SK-N-SH (cell line): ENCODE results near the gene PLSCR3. TPM values are rescaled to one million over a fixed set of nuclear protein-coding genes. Genes with fewer than 3 reads are reported as not detected.
A peak's percentile ranks its signal among the peaks of the same experiment; 100 is the strongest.

Source experiments
- CTCF ChIA-PET: fragments of 300-600, 350-600 bp; formaldehyde crosslinking; extraction: SDS; loops from one replicate; lab custom pipeline; 2021; lab: Yijun Ruan, JAX
- POLR2A ChIA-PET: fragments of 350-600 bp; sonication (Branson Sonifier 250); formaldehyde crosslinking; extraction: SDS; loops from one replicate; lab custom pipeline; 2020; ENCODE audit warnings: antibody characterized with exemption, inconsistent platforms; lab: Yijun Ruan, JAX
- DNase-seq: peaks from one replicate; pipeline ENCODE4 v3.0.0; 2012
- H2AFZ ChIP-seq: fragments of 200-600 bp; sonication (generic); 2 replicates; pipeline ENCODE4 v1.8.1; 2016; ENCODE audit warnings: antibody characterized with exemption, mild to moderate bottlenecking, low read depth
- H3F3A ChIP-seq: fragments of 200-600 bp; sonication (generic); replicated peaks from 2 replicates; pipeline ENCODE3; 2016; ENCODE audit warnings: antibody characterized with exemption, mild to moderate bottlenecking; ENCODE audit not compliant: insufficient read depth
- H3K27ac ChIP-seq, 2 experiments: fragments of 200-500 bp in 1 of 2; fragments of 200-600 bp in 1 of 2; sonication (Bioruptor generic) in 1 of 2; sonication (generic), shearing (Covaris generic) in 1 of 2; 2 replicates each; pipeline versions ENCODE4 v1.5.1 to v1.6.1; 2014 to 2016; ENCODE audit warnings: low read depth in 2 of 2, inconsistent platforms in 1 of 2, low read length in 1 of 2, mild to moderate bottlenecking in 1 of 2, mixed read lengths in 1 of 2
- H3K27me3 ChIP-seq: fragments of 200-600 bp; sonication (generic), shearing (Covaris generic); 2 replicates; pipeline ENCODE4 v1.6.1; 2016; ENCODE audit warnings: mixed run types; ENCODE audit not compliant: insufficient read depth
- H3K36me3 ChIP-seq, 2 experiments: fragments of 200-500 bp in 1 of 2; fragments of 200-600 bp in 1 of 2; sonication (Bioruptor generic) in 1 of 2; sonication (generic) in 1 of 2; replicated peaks in 1 of 2; 2 replicates each; pipeline versions ENCODE3 to v1.5.1; 2014 to 2016; ENCODE audit warnings: low read length in 1 of 2, mild to moderate bottlenecking in 1 of 2; ENCODE audit not compliant: insufficient read depth in 2 of 2, control insufficient read depth in 1 of 2
- H3K4me1 ChIP-seq, 2 experiments: fragments of 200-500 bp in 1 of 2; fragments of 200-600 bp in 1 of 2; sonication (Bioruptor generic) in 1 of 2; sonication (generic), shearing (Covaris generic) in 1 of 2; 2 replicates each; pipeline versions ENCODE4 v1.5.1 to v1.6.1; 2014 to 2016; ENCODE audit warnings: low read depth in 1 of 2, low read length in 1 of 2, mixed run types in 1 of 2; ENCODE audit not compliant: insufficient read depth in 2 of 2, control insufficient read depth in 1 of 2
- H3K4me2 ChIP-seq: fragments of 200-600 bp; sonication (generic), shearing (Covaris generic); 2 replicates; pipeline ENCODE4 v1.6.1; 2017; ENCODE audit warnings: mixed run types
- H3K4me3 ChIP-seq, 2 experiments: fragments of 200-500 bp in 1 of 2; fragments of 200-600 bp in 1 of 2; sonication (Bioruptor generic) in 1 of 2; sonication (generic), shearing (Covaris generic) in 1 of 2; 2 replicates each; pipeline versions ENCODE4 v1.5.1 to v1.8.1; 2014 to 2016; ENCODE audit warnings: low read depth in 2 of 2, inconsistent platforms in 1 of 2, low read length in 1 of 2, mild to moderate bottlenecking in 1 of 2, mixed read lengths in 1 of 2, moderate library complexity in 1 of 2
- H3K79me2 ChIP-seq: fragments of 200-600 bp; sonication (generic); 2 replicates; pipeline ENCODE4 v1.8.1; 2017; ENCODE audit warnings: mild to moderate bottlenecking; ENCODE audit not compliant: insufficient read depth
- H3K9ac ChIP-seq: fragments of 200-600 bp; sonication (generic); 2 replicates; pipeline ENCODE4 v1.6.1; 2017; ENCODE audit warnings: mixed run types
- H3K9me2 ChIP-seq: fragments of 200-600 bp; sonication (generic); 2 replicates; pipeline ENCODE4 v1.6.1; 2017; ENCODE audit warnings: mixed run types
- H3K9me3 ChIP-seq: fragments of 200-600 bp; sonication (generic); 2 replicates; pipeline ENCODE4 v1.6.1; 2017; ENCODE audit warnings: mixed run types, mild to moderate bottlenecking, moderate library complexity
- H4K20me1 ChIP-seq: fragments of 200-600 bp; sonication (generic); 2 replicates; pipeline ENCODE4 v1.6.1; 2017; ENCODE audit warnings: mild to moderate bottlenecking, mixed run types; ENCODE audit not compliant: insufficient read depth
- ELF1 ChIP-seq: IDR thresholded peaks from 2 replicates; pipeline ENCODE4 v1.4.0; 2012
- EZH2phosphoT487 ChIP-seq: fragments of 200-600 bp; sonication (generic); IDR thresholded peaks from 2 replicates; pipeline ENCODE4 v1.6.1; 2017; ENCODE audit warnings: low read depth, mixed run types, mild to moderate bottlenecking, antibody characterized with exemption, moderate library complexity, borderline replicate concordance
- FOSL2 ChIP-seq: IDR thresholded peaks from 2 replicates; pipeline ENCODE4 v1.4.0; 2012; ENCODE audit warnings: low read depth, mild to moderate bottlenecking, moderate library complexity, borderline replicate concordance
- FOXJ3 ChIP-seq: sonication (generic); formaldehyde crosslinking; IDR thresholded peaks from 2 replicates; pipeline ENCODE4 v1.5.1; 2020; ENCODE audit warnings: mild to moderate bottlenecking, missing genetic modification reagents
- FOXM1 ChIP-seq: IDR thresholded peaks from 2 replicates; pipeline ENCODE4 v1.4.0; 2012; ENCODE audit warnings: low read depth, mild to moderate bottlenecking
- GABPA ChIP-seq: IDR thresholded peaks from 2 replicates; pipeline ENCODE4 v1.4.0; 2012; ENCODE audit warnings: low read depth, mild to moderate bottlenecking
- JUND ChIP-seq: IDR thresholded peaks from 2 replicates; pipeline ENCODE4 v1.4.0; 2012
- MEF2A ChIP-seq: IDR thresholded peaks from 2 replicates; pipeline ENCODE4 v1.4.0; 2012; ENCODE audit warnings: low read depth, borderline replicate concordance
- MXI1 ChIP-seq: IDR thresholded peaks from 2 replicates; pipeline ENCODE4 v1.6.1; 2012; ENCODE audit warnings: mild to moderate bottlenecking, low read depth, low read length, improper control_type of control experiment
- NFIC ChIP-seq: IDR thresholded peaks from 2 replicates; pipeline ENCODE4 v1.4.0; 2012; ENCODE audit warnings: borderline replicate concordance
- POLR2AphosphoS5 ChIP-seq: IDR thresholded peaks from 2 replicates; pipeline ENCODE4 v1.6.1; 2012; ENCODE audit warnings: low read depth, low read length
- RAD21 ChIP-seq: IDR thresholded peaks from 2 replicates; pipeline ENCODE4 v1.6.1; 2012; ENCODE audit warnings: mild to moderate bottlenecking, low read length
- RCOR1 ChIP-seq: fragments of 150-350 bp; IDR thresholded peaks from 2 replicates; pipeline ENCODE4 v1.6.1; 2017; ENCODE audit warnings: antibody characterized with exemption, low read length
- RFX5 ChIP-seq: IDR thresholded peaks from 2 replicates; pipeline ENCODE4 v1.6.1; 2012; ENCODE audit warnings: mild to moderate bottlenecking, improper control_type of control experiment, low read length
- RXRA ChIP-seq: IDR thresholded peaks from 2 replicates; pipeline ENCODE4 v1.4.0; 2012; ENCODE audit warnings: low read depth, mild to moderate bottlenecking, borderline replicate concordance
- SIN3A ChIP-seq: IDR thresholded peaks from 2 replicates; pipeline ENCODE4 v1.6.1; 2012; ENCODE audit warnings: low read depth, mild to moderate bottlenecking, low read length, moderate library complexity, borderline replicate concordance
- TAF1 ChIP-seq: IDR thresholded peaks from 2 replicates; pipeline ENCODE4 v1.6.1; 2012; ENCODE audit warnings: low read depth, mild to moderate bottlenecking, low read length, moderate library complexity, borderline replicate concordance
- WGBS: methylation state at CpG from one replicate; pipeline ENCODE4 v1.1.6; 2017; ENCODE audit warnings: low lambda C conversion rate; 5-methylcytosine and 5-hydroxymethylcytosine counted together
- polyA plus RNA-seq, 3 experiments: library from polyadenylated mRNA; depleted of rRNA; stranded (reverse); fragments of >200 nt; gene quantifications; 2 replicates each; pipeline ENCODE4 v1.2.3, GENCODE V29; 2012
- TF ChIP-seq, protein P1 (sequence below): IDR thresholded peaks from 2 replicates; pipeline ENCODE4 v1.6.1; 2012; ENCODE audit warnings: mild to moderate bottlenecking, low read depth, low read length, moderate library complexity
- TF ChIP-seq, protein P2 (sequence below): IDR thresholded peaks from 2 replicates; pipeline ENCODE4 v1.4.0; 2012; ENCODE audit warnings: low read depth
- TF ChIP-seq, protein P3 (sequence below): IDR thresholded peaks from 2 replicates; pipeline ENCODE4; 2012
- TF ChIP-seq, protein P4 (sequence below): fragments of 150-350 bp; IDR thresholded peaks from 2 replicates; pipeline ENCODE4 v1.6.1; 2016; ENCODE audit warnings: mild to moderate bottlenecking, low read depth, low read length
- TF ChIP-seq, protein P5 (sequence below): IDR thresholded peaks from 2 replicates; pipeline ENCODE4 v1.4.0; 2012; ENCODE audit warnings: low read depth, borderline replicate concordance
- TF ChIP-seq, protein P6 (sequence below): IDR thresholded peaks from 2 replicates; pipeline ENCODE4 v1.4.0; 2012; ENCODE audit warnings: low read depth, borderline replicate concordance
- TF ChIP-seq, protein P7 (sequence below): fragments of 150-350 bp; IDR thresholded peaks from 2 replicates; pipeline ENCODE4 v1.6.1; 2017; ENCODE audit warnings: antibody characterized with exemption, low read length, low read depth, borderline replicate concordance

Gene PLSCR3
- polyA plus RNA-seq, 1 of the 3 experiments (the other 2 are of a cell fraction), result 95.0 TPM

DNA sequence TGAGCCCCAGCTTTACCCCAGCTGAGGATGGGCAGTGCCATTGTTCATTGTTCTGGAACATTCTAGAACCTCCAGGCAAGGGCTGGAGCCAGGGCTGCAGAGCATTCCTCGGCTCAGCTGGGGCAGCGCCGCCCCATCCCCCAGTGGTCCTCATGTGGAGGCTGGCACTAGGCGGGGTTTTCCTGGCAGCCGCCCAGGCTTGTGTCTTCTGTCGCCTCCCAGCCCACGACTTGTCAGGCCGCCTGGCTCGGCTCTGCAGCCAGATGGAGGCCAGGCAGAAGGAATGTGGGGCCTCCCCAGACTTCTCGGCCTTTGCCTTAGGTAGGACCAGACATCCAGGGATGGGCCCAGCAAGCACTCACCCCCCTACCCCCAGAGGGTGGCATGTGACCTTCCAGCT is 39.3 kb downstream of the PLSCR3 start, which contains the start of gene TMEM95:
TSS of gene TMEM95 (plus strand) at position 104 of the 400 bp plus-strand sequence. CDS start at position 153, 49 bp downstream.
- ChIA-PET POLR2A (interaction anchor here (0.9 to 2.0 kb wide), 2 partner anchors 25 to 206 kb away, joined by 3 to 5 read pairs; no protein-coding TSS in a partner anchor), CTCF (interaction anchor here (0.8 to 5.2 kb wide), 17 partner anchors 10 to 333 kb away, joined by 3 to 52 read pairs (median 16); partner anchors contain the start of genes NEURL4, NLGN2, PLSCR3 and POLR2A)
- no peak within 1 kb of the TSS for H2AFZ ChIP-seq
- no CpG with 5 or more reads among the region's 10 CpGs for WGBS
- H3K36me3 ChIP-seq, result no peaks in the 10 kb centered on the region
- H3K9me2 ChIP-seq, result no peaks in the 10 kb centered on the region
- no peaks in the 10 kb centered on the region for H4K20me1 ChIP-seq
- no peak for DNase-seq
- peak within 1 kb of the TSS in 1 of 2 experiments; percentile 7; a peak in 2 of 4 replicates for H3K4me3 ChIP-seq
- H3K27ac ChIP-seq, result peak within 1 kb of the TSS in 1 of 2 experiments; percentile 29; a peak in 1 of 4 replicates
- H3K9me3 ChIP-seq, result no peaks in the 10 kb centered on the region
- no peak within 1 kb of the TSS for H3K9ac ChIP-seq
- peak within 1 kb of the TSS; percentile 100 for H3K4me2 ChIP-seq
- H3K79me2 ChIP-seq, result peaks cover 38% of the 10 kb centered on the region
- peaks cover 13 to 44% of the 10 kb centered on the region in 2 experiments; a peak in 2 of 4 replicates for H3K4me1 ChIP-seq
- peaks cover 5% of the 10 kb centered on the region for H3F3A ChIP-seq
- no peaks in the 10 kb centered on the region for H3K27me3 ChIP-seq
- no peak for TF ChIP-seq JUND
- no peak for TF ChIP-seq FOSL2
- TF ChIP-seq, protein P1, sequence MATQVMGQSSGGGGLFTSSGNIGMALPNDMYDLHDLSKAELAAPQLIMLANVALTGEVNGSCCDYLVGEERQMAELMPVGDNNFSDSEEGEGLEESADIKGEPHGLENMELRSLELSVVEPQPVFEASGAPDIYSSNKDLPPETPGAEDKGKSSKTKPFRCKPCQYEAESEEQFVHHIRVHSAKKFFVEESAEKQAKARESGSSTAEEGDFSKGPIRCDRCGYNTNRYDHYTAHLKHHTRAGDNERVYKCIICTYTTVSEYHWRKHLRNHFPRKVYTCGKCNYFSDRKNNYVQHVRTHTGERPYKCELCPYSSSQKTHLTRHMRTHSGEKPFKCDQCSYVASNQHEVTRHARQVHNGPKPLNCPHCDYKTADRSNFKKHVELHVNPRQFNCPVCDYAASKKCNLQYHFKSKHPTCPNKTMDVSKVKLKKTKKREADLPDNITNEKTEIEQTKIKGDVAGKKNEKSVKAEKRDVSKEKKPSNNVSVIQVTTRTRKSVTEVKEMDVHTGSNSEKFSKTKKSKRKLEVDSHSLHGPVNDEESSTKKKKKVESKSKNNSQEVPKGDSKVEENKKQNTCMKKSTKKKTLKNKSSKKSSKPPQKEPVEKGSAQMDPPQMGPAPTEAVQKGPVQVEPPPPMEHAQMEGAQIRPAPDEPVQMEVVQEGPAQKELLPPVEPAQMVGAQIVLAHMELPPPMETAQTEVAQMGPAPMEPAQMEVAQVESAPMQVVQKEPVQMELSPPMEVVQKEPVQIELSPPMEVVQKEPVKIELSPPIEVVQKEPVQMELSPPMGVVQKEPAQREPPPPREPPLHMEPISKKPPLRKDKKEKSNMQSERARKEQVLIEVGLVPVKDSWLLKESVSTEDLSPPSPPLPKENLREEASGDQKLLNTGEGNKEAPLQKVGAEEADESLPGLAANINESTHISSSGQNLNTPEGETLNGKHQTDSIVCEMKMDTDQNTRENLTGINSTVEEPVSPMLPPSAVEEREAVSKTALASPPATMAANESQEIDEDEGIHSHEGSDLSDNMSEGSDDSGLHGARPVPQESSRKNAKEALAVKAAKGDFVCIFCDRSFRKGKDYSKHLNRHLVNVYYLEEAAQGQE, result no peak
- no peak for TF ChIP-seq RAD21
- TF ChIP-seq, protein P2, sequence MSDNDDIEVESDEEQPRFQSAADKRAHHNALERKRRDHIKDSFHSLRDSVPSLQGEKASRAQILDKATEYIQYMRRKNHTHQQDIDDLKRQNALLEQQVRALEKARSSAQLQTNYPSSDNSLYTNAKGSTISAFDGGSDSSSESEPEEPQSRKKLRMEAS, result no peak
- TF ChIP-seq POLR2AphosphoS5, result 0 out of 2 replicates have a peak, but pooled peaks have one; percentile 15
- TF ChIP-seq, protein P3, sequence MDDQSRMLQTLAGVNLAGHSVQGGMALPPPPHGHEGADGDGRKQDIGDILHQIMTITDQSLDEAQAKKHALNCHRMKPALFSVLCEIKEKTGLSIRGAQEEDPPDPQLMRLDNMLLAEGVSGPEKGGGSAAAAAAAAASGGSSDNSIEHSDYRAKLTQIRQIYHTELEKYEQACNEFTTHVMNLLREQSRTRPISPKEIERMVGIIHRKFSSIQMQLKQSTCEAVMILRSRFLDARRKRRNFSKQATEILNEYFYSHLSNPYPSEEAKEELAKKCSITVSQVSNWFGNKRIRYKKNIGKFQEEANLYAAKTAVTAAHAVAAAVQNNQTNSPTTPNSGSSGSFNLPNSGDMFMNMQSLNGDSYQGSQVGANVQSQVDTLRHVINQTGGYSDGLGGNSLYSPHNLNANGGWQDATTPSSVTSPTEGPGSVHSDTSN, result no peak
- no peak for TF ChIP-seq FOXM1
- no peak for TF ChIP-seq MEF2A
- TF ChIP-seq, protein P4, sequence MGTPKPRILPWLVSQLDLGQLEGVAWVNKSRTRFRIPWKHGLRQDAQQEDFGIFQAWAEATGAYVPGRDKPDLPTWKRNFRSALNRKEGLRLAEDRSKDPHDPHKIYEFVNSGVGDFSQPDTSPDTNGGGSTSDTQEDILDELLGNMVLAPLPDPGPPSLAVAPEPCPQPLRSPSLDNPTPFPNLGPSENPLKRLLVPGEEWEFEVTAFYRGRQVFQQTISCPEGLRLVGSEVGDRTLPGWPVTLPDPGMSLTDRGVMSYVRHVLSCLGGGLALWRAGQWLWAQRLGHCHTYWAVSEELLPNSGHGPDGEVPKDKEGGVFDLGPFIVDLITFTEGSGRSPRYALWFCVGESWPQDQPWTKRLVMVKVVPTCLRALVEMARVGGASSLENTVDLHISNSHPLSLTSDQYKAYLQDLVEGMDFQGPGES, result no peak
- no peak for TF ChIP-seq EZH2phosphoT487
- TF ChIP-seq, protein P5, sequence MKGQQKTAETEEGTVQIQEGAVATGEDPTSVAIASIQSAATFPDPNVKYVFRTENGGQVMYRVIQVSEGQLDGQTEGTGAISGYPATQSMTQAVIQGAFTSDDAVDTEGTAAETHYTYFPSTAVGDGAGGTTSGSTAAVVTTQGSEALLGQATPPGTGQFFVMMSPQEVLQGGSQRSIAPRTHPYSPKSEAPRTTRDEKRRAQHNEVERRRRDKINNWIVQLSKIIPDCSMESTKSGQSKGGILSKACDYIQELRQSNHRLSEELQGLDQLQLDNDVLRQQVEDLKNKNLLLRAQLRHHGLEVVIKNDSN, result no peak
- TF ChIP-seq SIN3A, result no peak
- TF ChIP-seq, protein P6, sequence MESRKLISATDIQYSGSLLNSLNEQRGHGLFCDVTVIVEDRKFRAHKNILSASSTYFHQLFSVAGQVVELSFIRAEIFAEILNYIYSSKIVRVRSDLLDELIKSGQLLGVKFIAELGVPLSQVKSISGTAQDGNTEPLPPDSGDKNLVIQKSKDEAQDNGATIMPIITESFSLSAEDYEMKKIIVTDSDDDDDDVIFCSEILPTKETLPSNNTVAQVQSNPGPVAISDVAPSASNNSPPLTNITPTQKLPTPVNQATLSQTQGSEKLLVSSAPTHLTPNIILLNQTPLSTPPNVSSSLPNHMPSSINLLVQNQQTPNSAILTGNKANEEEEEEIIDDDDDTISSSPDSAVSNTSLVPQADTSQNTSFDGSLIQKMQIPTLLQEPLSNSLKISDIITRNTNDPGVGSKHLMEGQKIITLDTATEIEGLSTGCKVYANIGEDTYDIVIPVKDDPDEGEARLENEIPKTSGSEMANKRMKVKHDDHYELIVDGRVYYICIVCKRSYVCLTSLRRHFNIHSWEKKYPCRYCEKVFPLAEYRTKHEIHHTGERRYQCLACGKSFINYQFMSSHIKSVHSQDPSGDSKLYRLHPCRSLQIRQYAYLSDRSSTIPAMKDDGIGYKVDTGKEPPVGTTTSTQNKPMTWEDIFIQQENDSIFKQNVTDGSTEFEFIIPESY, result no peak
- no peak for TF ChIP-seq TAF1
- no peak for TF ChIP-seq FOXJ3 (CRISPR knock-in tag)
- TF ChIP-seq MXI1, result 0 out of 2 replicates have a peak, but pooled peaks have one; percentile 31
- TF ChIP-seq RFX5, result no peak
- no peak for TF ChIP-seq RCOR1
- TF ChIP-seq GABPA, result no peak
- TF ChIP-seq, protein P7, sequence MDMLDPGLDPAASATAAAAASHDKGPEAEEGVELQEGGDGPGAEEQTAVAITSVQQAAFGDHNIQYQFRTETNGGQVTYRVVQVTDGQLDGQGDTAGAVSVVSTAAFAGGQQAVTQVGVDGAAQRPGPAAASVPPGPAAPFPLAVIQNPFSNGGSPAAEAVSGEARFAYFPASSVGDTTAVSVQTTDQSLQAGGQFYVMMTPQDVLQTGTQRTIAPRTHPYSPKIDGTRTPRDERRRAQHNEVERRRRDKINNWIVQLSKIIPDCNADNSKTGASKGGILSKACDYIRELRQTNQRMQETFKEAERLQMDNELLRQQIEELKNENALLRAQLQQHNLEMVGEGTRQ, result no peak
- TF ChIP-seq NFIC, result peak; percentile 25; the same call in 1 of the 2 replicates
- TF ChIP-seq RXRA, result no peak
- no peak for TF ChIP-seq ELF1
